Activated CD4-positive, alpha-beta T cell treated with anti-CD3 and anti-CD28 coated beads, Interleukin-2, amount 10 ng/mL, durations not matched to agents 7 days and 5 days (primary cell): Measurements from ENCODE around the gene SLC16A12. TPM values are rescaled to one million over a fixed set of nuclear protein-coding genes. Genes with fewer than 3 reads are reported as not detected.
"Not testable (repeated sequence)": the region's sequence is repeated elsewhere in the genome, so short reads cannot be mapped to it uniquely, and the experiment has no call there.

ENCODE experiments used
- CTCF ChIA-PET: fragments of 350-600 bp; sonication (Branson Sonifier 250); formaldehyde crosslinking; loops from one replicate; lab custom pipeline; 2021; ENCODE audit warnings: antibody characterized with exemption; lab: Charles Lee
- POLR2A ChIA-PET: fragments of 350-600 bp; sonication (Branson Sonifier 250); formaldehyde crosslinking; loops from one replicate; lab custom pipeline; 2021; ENCODE audit warnings: antibody characterized with exemption; lab: Charles Lee
- DNase-seq: peaks from one replicate; pipeline ENCODE4 v3.0.0-alpha.2; 2020
- H3K27ac Mint-ChIP-seq: one replicate; pipeline ENCODE4 v1.8.0; 2021; ENCODE audit warnings: mild to moderate bottlenecking, moderate library complexity, mixed read lengths
- H3K27me3 Mint-ChIP-seq: one replicate; pipeline ENCODE4 v1.8.0; 2021; ENCODE audit warnings: mixed read lengths
- H3K36me3 Mint-ChIP-seq: one replicate; pipeline ENCODE4 v1.8.0; 2021; ENCODE audit warnings: low read depth, mixed read lengths
- H3K4me1 Mint-ChIP-seq: one replicate; pipeline ENCODE4 v1.8.0; 2021; ENCODE audit warnings: mixed read lengths
- H3K4me3 Mint-ChIP-seq: one replicate; pipeline ENCODE4 v1.8.0; 2021; ENCODE audit warnings: mild to moderate bottlenecking, moderate library complexity, mixed read lengths
- H3K9me3 Mint-ChIP-seq: one replicate; pipeline ENCODE4 v1.8.0; 2021; ENCODE audit warnings: mixed read lengths
- total RNA-seq, 2 experiments: library from RNA; stranded (reverse); gene quantifications; one replicate each; pipeline ENCODE4 v1.2.3, GENCODE V29; 2021

The SLC16A12 gene
- total RNA-seq, 2 experiments from 2014 or later, result not detected

GRCh38 chr10:89543841-89544240 lies 8.4 kb upstream of the SLC16A12 start:
- no peaks in the 10 kb centered on the region for H3K9me3 Mint-ChIP-seq
- H3K27ac Mint-ChIP-seq, result no peak overlapping the region
- ChIA-PET CTCF (no interaction called here), POLR2A (no interaction called here)
- H3K36me3 Mint-ChIP-seq, result no peaks in the 10 kb centered on the region
- DNase-seq, result no peak
- no peaks in the 10 kb centered on the region for H3K4me1 Mint-ChIP-seq
- H3K4me3 Mint-ChIP-seq, result no peak overlapping the region
- H3K27me3 Mint-ChIP-seq, result peaks cover 28% of the 10 kb centered on the region

- ChIA-PET POLR2A (no interaction called here), CTCF (no interaction called here)
- H3K4me1 Mint-ChIP-seq, result peaks cover 5% of the 10 kb centered on the region
- no peak for DNase-seq
- H3K4me3 Mint-ChIP-seq, result no peak overlapping the region
- H3K36me3 Mint-ChIP-seq, result no peaks in the 10 kb centered on the region
- no peaks in the 10 kb centered on the region for H3K9me3 Mint-ChIP-seq
- peaks cover 46% of the 10 kb centered on the region for H3K27me3 Mint-ChIP-seq
- H3K27ac Mint-ChIP-seq, result no peak overlapping the region
Observed at GRCh38 chr10:89540420-89540949, 5.1 kb upstream of the SLC16A12 start.

- H3K9me3 Mint-ChIP-seq, result no peaks in the 10 kb centered on the region
- no peaks in the 10 kb centered on the region for H3K36me3 Mint-ChIP-seq
- ChIA-PET POLR2A (no interaction called here), CTCF (no interaction called here)
- no peak overlapping the region for H3K4me3 Mint-ChIP-seq
- DNase-seq, result no peak
- no peak overlapping the region for H3K27ac Mint-ChIP-seq
- H3K27me3 Mint-ChIP-seq, result peaks cover 63% of the 10 kb centered on the region
- H3K4me1 Mint-ChIP-seq, result peaks cover 14% of the 10 kb centered on the region
Observed at GRCh38 chr10:89537364-89537763, 2.0 kb upstream of the SLC16A12 start.

DNA sequence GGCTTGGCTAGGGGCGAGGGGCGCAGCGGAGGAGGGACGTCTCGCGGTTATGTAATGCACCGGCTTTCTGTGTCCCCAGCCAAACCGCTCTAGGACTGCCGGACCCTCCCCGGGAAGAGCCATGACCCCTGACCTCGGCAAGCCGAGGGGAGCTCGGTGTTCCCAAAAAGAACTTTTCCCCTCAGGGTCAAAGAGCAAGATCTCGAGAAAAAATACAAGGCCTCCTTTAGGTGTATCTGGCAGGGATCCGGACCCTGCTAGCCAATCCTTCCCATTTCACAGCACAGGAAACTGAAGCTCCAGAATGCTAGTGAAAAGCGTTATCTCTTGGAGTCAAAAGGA lies 590 bp upstream of the SLC16A12 start:
- Mint-ChIP-seq H3K9me3 (no peaks in the 10 kb centered on the region), H3K27me3 (peaks cover 73% of the 10 kb centered on the region), H3K4me1 (peaks cover 14% of the 10 kb centered on the region), H3K27ac (no peak overlapping the region), H3K36me3 (no peaks in the 10 kb centered on the region), H3K4me3 (no peak overlapping the region)
- CTCF ChIA-PET, result interaction anchor here (1.0 kb wide), 1 partner anchor 8 kb away, joined by 4 read pairs; no protein-coding TSS in a partner anchor
- no peak for DNase-seq
- POLR2A ChIA-PET, result no interaction called here

- POLR2A ChIA-PET, result no interaction called here
- CTCF ChIA-PET, result interaction anchor here (0.6 to 1.6 kb wide), 3 partner anchors 14 to 560 kb away, joined by 3 read pairs; no protein-coding TSS in a partner anchor
- Mint-ChIP-seq H3K4me1 (peaks cover 14% of the 10 kb centered on the region), H3K4me3 (no peak overlapping the region), H3K36me3 (no peaks in the 10 kb centered on the region), H3K27ac (no peak overlapping the region), H3K27me3 (peaks cover 75% of the 10 kb centered on the region), H3K9me3 (no peaks in the 10 kb centered on the region)
- DNase-seq, result no peak
Observed at GRCh38 chr10:89534826-89535166, 598 bp downstream of the SLC16A12 start.

GRCh38 chr10:89532476-89532875 lies 2.9 kb downstream of the SLC16A12 start:
- peaks cover 66% of the 10 kb centered on the region for H3K27me3 Mint-ChIP-seq
- no peaks in the 10 kb centered on the region for H3K36me3 Mint-ChIP-seq
- peaks cover 14% of the 10 kb centered on the region for H3K4me1 Mint-ChIP-seq
- H3K27ac Mint-ChIP-seq, result no peak overlapping the region
- DNase-seq, result no peak
- POLR2A ChIA-PET, result no interaction called here
- no peak overlapping the region for H3K4me3 Mint-ChIP-seq
- H3K9me3 Mint-ChIP-seq, result no peaks in the 10 kb centered on the region
- CTCF ChIA-PET, result interaction anchor here (0.6 kb wide), 1 partner anchor 322 kb away, joined by 3 read pairs; no protein-coding TSS in a partner anchor

GRCh38 chr10:89531359-89531758 lies 4.0 kb downstream of the SLC16A12 start:
- H3K9me3 Mint-ChIP-seq, result no peaks in the 10 kb centered on the region
- peaks cover 60% of the 10 kb centered on the region for H3K27me3 Mint-ChIP-seq
- DNase-seq, result no peak
- peaks cover 14% of the 10 kb centered on the region for H3K4me1 Mint-ChIP-seq
- no peak overlapping the region for H3K4me3 Mint-ChIP-seq
- POLR2A ChIA-PET, result interaction anchor here (0.7 kb wide), 1 partner anchor 172 kb away, joined by 3 read pairs; no protein-coding TSS in a partner anchor
- no peaks in the 10 kb centered on the region for H3K36me3 Mint-ChIP-seq
- H3K27ac Mint-ChIP-seq, result no peak overlapping the region
- CTCF ChIA-PET, result no interaction called here

DNA sequence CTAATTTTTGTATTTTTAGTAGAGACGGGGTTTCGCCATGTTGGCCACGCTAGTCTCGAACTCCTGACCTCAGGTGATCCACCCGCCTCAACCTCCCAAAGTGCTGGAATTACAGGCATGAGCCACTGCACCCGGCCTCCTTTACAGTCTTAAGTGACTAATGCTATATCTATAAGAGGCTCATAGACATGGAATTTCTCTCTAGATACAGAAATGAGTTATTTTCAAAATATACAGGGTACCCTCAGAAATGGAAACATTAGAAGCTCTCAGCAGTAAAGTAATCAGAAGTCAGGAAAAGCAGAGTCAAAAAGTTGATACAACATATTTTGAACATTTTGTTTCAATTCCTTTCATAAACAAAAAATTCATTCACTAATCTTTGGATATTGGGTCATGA lies 5.7 kb downstream of the SLC16A12 start:
- H3K9me3 Mint-ChIP-seq, CTCF ChIA-PET, H3K4me1 Mint-ChIP-seq, H3K36me3 Mint-ChIP-seq, DNase-seq, H3K4me3 Mint-ChIP-seq, H3K27ac Mint-ChIP-seq, POLR2A ChIA-PET: not testable (repeated sequence)
- peaks cover 51% of the 10 kb centered on the region for H3K27me3 Mint-ChIP-seq

DNA sequence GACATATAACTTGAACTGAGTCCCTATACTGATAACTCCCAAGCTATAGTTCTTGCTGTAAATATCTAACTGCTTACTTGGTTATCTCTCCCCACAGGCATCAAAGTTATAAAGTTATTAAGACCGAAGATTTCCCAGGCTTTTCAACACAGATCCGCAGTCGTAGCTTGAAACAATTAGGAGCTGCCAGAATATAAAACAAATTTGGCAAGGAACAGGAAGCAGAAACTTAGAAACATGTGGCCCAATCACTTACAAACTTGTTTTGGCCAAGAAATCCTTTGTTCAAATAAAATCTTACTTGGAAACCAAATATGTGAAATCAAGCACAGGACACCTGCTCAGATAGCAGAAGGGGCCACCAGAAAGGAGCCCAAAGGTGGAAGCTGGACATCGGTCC lies 9.0 kb downstream of the SLC16A12 start:
- Mint-ChIP-seq H3K27me3 (peaks cover 29% of the 10 kb centered on the region), H3K4me1 (no peaks in the 10 kb centered on the region), H3K9me3 (no peaks in the 10 kb centered on the region), H3K36me3 (no peaks in the 10 kb centered on the region), H3K4me3 (no peak overlapping the region), H3K27ac (no peak overlapping the region)
- ChIA-PET CTCF (no interaction called here), POLR2A (no interaction called here)
- no peak for DNase-seq

DNA sequence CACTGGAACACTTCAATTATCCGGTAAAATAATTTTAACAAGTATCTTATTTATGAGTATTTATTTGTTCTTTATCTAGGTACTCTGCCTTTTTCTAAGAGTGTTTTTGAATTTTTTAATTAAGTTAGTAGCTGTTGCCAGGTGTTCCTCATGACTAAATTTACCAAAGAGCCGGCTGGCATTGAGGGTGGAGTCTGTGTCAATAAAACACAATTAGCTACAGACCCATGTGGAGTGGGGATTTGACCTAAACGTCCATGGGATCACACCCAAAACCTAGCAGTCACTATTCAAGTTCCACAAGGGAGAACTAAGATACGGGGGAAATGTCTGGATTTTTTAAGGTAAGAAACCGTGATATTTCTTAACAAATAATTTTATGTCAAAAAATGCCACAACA lies 9.8 kb downstream of the SLC16A12 start:
- Mint-ChIP-seq H3K4me1 (no peaks in the 10 kb centered on the region), H3K27me3 (peaks cover 28% of the 10 kb centered on the region), H3K4me3 (no peak overlapping the region), H3K9me3 (no peaks in the 10 kb centered on the region), H3K27ac (no peak overlapping the region), H3K36me3 (no peaks in the 10 kb centered on the region)
- ChIA-PET CTCF (interaction anchor here (0.6 kb wide), 1 partner anchor 71 kb away, joined by 3 read pairs; no protein-coding TSS in a partner anchor), POLR2A (no interaction called here)
- DNase-seq, result no peak

- Mint-ChIP-seq H3K27me3 (peaks cover 22% of the 10 kb centered on the region), H3K36me3 (no peaks in the 10 kb centered on the region), H3K9me3 (no peaks in the 10 kb centered on the region), H3K4me3 (no peak overlapping the region), H3K27ac (no peak overlapping the region), H3K4me1 (no peaks in the 10 kb centered on the region)
- DNase-seq, result no peak
- POLR2A ChIA-PET, result no interaction called here
- CTCF ChIA-PET, result interaction anchor here (0.5 kb wide), 1 partner anchor 19 kb away, joined by 3 read pairs; no protein-coding TSS in a partner anchor
Observed at GRCh38 chr10:89524279-89524678, 11.1 kb downstream of the SLC16A12 start.

GRCh38 chr10:89523274-89523673 lies 12.1 kb downstream of the SLC16A12 start:
- ChIA-PET CTCF (no interaction called here), POLR2A (no interaction called here)
- Mint-ChIP-seq H3K4me1 (no peaks in the 10 kb centered on the region), H3K4me3 (no peak overlapping the region), H3K9me3 (no peaks in the 10 kb centered on the region), H3K27me3 (peaks cover 18% of the 10 kb centered on the region), H3K27ac (no peak overlapping the region), H3K36me3 (no peaks in the 10 kb centered on the region)
- DNase-seq, result no peak

GRCh38 chr10:89522463-89522862 lies 12.9 kb downstream of the SLC16A12 start:
- DNase-seq, result no peak
- ChIA-PET CTCF (no interaction called here), POLR2A (no interaction called here)
- H3K27me3 Mint-ChIP-seq, result peaks cover 18% of the 10 kb centered on the region
- H3K27ac Mint-ChIP-seq, result no peak overlapping the region
- H3K9me3 Mint-ChIP-seq, result no peaks in the 10 kb centered on the region
- H3K4me3 Mint-ChIP-seq, result no peak overlapping the region
- no peaks in the 10 kb centered on the region for H3K36me3 Mint-ChIP-seq
- H3K4me1 Mint-ChIP-seq, result no peaks in the 10 kb centered on the region

DNA sequence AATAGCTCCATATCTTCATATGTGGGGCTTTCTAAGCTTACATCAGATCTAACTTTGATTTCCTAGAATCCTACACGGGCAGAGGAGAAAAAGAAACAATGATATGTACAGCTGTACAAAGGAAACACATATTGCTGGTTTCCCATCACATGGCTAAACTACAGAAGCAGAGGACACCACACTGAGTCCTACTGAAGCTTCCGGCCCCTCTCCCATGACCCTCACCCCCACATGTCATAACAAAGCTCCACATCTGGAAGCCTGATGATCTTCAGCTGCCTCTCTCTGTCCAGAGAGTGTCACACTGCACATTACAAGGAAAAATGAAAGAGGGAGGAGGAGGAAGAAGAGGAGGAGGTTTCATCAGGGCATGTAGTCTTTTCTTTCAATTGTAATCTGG lies 14.0 kb downstream of the SLC16A12 start:
- ChIA-PET POLR2A (no interaction called here), CTCF (interaction anchor here (1.0 kb wide), 1 partner anchor 30 kb away, joined by 3 read pairs; no protein-coding TSS in a partner anchor)
- H3K9me3 Mint-ChIP-seq, result no peaks in the 10 kb centered on the region
- H3K4me3 Mint-ChIP-seq, result no peak overlapping the region
- no peak for DNase-seq
- H3K27me3 Mint-ChIP-seq, result peaks cover 14% of the 10 kb centered on the region
- no peak overlapping the region for H3K27ac Mint-ChIP-seq
- H3K4me1 Mint-ChIP-seq, result no peaks in the 10 kb centered on the region
- no peaks in the 10 kb centered on the region for H3K36me3 Mint-ChIP-seq
